Heart left ventricle (tissue), 13 donors: ENCODE data around the gene TRIM16.
"Not testable (repeated sequence)": the region's sequence is repeated elsewhere in the genome, so short reads cannot be mapped to it uniquely, and the experiment has no call there.

Source experiments
- POLR2A ChIP-seq, 2 donors: fragments of 450-650 bp; IDR thresholded peaks; one replicate each; pipeline ENCODE4 v1.6.1; 2017; ENCODE audit warnings: antibody characterized with exemption in 2 of 2, mild to moderate bottlenecking in 2 of 2, moderate library complexity in 2 of 2
- TF ChIP-seq, protein P1 (sequence below), 12 donors: fragments of 200-600 bp; sonication (generic) in 4 of 12; IDR thresholded peaks; one replicate each; pipeline versions ENCODE4 v1.5.0 to v1.8.0; 2018 to 2022; ENCODE audit warnings: antibody characterized with exemption in 12 of 12, mild to moderate bottlenecking in 5 of 12
- donor health status: ischemic (EF 13 %, LVEDD 7.1; RV severe dilation, severe dysfunction).
- donor health status: DM: no; HTN: yes; CAD: no.
- donor health status: DM: no; HTN: no; CAD: no.
- donor health status: ischemic (EF 25% LVEDD 6.9; RV normal size, moderate dysfunction).
- donor health status: ischemic (EF 25% LVEDD 5.7; RV mildly dilated, moderate dysfunction).
- donor health status: ischemic (EF 35%, LVEDD 5.7; RV mildly dilated, moderate dysfunction).
- donor health status: nonischemic (EF 11% LVEDD 7.7; RV severe dilation, severe dysfunction).
- donor health status: DM: yes; HTN: yes; CAD: no.
- donor health status: PGD.
- donor health status: ischemic (EF 29% LVEDD 5.4; RV normal size, mild dysfunction).
- donor health status: nonischemic (EF 23%, LVEDD 6.1; RV moderate dilation, normal function).

DNA sequence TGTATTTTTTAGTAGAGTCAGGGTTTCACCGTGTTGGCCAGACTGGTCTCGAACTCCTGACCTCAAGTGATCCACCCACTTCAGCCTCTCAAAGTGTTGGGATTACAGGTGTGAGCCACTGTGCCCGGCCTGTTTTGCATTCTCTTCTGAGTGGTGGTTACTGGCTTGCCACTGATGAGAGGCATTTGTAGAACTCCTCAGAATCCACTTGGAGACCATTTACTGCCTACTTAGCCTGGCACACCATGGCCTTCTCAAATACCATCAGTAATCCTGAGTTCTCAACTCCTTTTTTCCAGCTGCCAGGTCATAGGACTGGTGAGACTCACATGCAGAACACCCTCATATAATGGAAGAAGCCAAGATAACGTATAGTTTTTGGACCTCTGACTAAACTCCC lies 42.1 kb downstream of the TRIM16 start:
- TF ChIP-seq, protein P1, sequence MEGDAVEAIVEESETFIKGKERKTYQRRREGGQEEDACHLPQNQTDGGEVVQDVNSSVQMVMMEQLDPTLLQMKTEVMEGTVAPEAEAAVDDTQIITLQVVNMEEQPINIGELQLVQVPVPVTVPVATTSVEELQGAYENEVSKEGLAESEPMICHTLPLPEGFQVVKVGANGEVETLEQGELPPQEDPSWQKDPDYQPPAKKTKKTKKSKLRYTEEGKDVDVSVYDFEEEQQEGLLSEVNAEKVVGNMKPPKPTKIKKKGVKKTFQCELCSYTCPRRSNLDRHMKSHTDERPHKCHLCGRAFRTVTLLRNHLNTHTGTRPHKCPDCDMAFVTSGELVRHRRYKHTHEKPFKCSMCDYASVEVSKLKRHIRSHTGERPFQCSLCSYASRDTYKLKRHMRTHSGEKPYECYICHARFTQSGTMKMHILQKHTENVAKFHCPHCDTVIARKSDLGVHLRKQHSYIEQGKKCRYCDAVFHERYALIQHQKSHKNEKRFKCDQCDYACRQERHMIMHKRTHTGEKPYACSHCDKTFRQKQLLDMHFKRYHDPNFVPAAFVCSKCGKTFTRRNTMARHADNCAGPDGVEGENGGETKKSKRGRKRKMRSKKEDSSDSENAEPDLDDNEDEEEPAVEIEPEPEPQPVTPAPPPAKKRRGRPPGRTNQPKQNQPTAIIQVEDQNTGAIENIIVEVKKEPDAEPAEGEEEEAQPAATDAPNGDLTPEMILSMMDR (IDR thresholded peaks at IDR 0.05), result not testable (repeated sequence)
- not testable (repeated sequence) for TF ChIP-seq POLR2A (IDR thresholded peaks at IDR 0.05)
